Medulla oblongata (tissue), 1 donor: ENCODE data around the gene GRIP1.
A peak's percentile ranks its signal among the peaks of the same experiment; 100 is the strongest.

ENCODE experiments used
- DNase-seq: peaks from one replicate; pipeline ENCODE4 v3.0.0-alpha.2; 2015; ENCODE audit errors: extremely low spot score

Gene GRIP1

GRCh38 chr12:66456612-66457011 is 222.3 kb downstream of the GRIP1 start:
- DNase-seq = no peak

DNA sequence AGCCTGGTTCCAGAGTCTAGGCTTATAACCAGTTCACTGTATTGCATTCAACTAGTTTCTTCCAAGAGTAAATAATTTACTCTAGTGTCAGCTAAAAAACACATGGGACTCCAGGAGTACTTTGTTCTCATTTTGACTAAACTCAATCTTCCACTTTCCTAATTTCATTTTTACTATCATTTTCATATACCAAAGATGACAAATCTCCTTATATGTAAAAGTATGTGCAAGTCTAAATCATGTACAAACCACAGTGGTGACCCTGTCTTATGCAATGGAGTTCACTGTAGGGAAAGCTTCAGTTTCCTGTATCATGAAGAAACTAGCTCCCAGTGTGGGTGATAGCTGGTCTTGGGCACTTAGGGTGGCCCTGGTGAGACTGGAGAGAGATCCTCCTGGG is 225.0 kb downstream of the GRIP1 start:
- DNase-seq = no peak

- DNase-seq = no peak
Observed at GRCh38 chr12:66453120-66453519, 225.8 kb downstream of the GRIP1 start.

DNA sequence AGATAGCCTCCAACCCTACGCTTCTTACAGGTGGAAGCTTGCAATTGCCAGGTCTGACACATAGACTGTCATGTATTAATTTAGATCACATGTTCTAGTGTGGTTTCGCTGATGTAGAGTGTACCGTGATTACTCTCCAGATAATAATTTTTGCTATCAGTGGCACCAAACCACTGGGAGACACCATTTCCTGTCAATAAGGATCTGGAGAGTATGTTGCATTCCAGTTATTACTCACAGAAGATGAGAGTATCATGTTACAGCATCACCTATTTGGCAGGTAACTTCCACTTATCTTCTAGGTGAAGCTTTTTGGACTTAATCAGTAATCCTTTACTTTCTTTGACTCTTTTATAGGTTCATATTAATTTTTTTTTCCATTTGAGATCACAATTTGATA is 229.3 kb downstream of the GRIP1 start:
- DNase-seq = no peak

GRCh38 chr12:66447643-66448042 is 231.2 kb downstream of the GRIP1 start:
- DNase-seq = no peak

GRCh38 chr12:66446276-66446675 is 232.6 kb downstream of the GRIP1 start:
- DNase-seq = no peak

- DNase-seq = no peak
Observed at GRCh38 chr12:66441905-66442559, 236.8 kb downstream of the GRIP1 start.

DNA sequence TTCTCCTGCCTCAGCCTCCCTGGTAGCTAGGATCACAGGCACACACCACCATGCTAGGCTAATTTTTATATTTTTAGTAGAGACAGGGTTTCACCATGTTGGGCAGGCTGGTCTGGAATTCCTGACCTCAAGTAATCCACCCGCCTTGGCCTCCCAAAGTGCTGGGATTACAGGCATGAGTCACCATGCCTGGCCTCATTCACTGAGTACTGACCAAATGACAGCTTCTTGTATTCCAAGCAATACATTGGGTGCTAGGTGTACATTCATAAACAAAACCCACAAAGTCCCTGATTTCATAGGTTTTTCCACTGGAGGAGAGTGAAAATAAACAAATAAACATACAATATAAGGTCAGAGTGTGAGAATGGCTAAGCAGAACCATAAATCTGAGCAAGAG is 240.3 kb downstream of the GRIP1 start:
- no peak for DNase-seq

DNA sequence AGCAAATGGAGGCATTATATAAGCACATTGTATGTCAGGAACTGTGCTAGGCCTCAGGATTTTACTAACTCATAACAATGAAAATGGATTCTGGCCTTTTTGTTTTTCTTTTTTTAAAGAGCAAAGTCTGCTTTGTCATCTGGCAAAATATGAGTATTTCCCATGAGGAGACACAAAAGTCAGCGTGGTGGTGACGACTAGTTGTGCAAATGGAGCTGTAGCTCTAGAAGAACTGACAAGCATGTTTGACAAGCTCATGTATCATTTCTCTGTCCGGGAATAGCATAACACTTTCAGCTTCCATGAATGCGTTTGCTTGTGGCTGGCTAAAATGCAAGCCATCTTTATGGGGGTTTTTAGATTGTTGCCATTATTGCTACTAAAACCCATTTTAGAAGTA is 248.8 kb downstream of the GRIP1 start:
- DNase-seq = no peak

- DNase-seq = no peak
Observed at GRCh38 chr12:66428870-66429269, 250.0 kb downstream of the GRIP1 start.

- DNase-seq = peak; percentile 49
Observed at GRCh38 chr12:66428261-66428660, 250.6 kb downstream of the GRIP1 start.

DNA sequence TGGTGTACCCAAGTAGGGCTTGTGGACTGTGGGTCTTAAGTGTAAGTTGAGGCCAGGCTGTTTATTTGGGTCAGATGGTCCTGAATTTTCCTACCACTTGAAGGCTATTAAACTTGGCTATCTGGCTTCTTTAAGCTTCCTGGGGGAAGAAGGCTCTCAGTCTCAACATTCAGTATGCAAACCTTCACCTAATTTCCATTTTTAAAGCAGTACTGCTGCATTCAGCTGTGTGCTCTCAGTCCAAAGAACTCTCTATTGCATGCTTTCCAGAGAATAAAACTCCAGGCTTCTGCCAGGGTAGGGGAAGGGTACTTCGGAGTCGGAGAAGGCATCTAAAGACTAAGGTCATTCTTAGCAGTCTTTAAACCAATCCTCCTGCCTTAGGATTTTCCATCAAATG is 252.2 kb downstream of the GRIP1 start:
- no peak for DNase-seq

GRCh38 chr12:66423266-66423665 is 255.6 kb downstream of the GRIP1 start:
- DNase-seq = no peak

DNA sequence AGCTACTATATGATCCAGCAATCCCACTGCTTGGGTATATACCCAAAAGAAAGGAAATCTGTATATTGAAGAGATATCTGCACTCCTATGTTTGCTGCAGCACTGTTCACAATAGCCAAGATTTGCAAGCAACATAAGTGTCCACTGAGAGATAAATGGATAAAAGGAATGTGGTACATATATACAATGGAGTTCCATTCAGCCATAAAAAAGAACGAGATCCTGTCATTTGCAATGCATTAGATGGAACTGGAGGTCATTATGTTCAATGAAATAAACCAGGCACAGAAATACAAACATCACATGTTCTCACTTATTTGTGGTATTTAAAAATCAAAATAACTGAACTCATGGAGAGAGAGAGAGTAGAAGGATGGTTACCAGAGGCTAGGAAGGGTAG is 260.0 kb downstream of the GRIP1 start:
- no peak for DNase-seq

GRCh38 chr12:66417217-66417616 is 261.7 kb downstream of the GRIP1 start:
- DNase-seq = no peak

- peak; percentile 59 for DNase-seq
Observed at GRCh38 chr12:66409195-66409871, 269.5 kb downstream of the GRIP1 start.

- no peak for DNase-seq
Observed at GRCh38 chr12:66405395-66405794, 273.5 kb downstream of the GRIP1 start.

DNA sequence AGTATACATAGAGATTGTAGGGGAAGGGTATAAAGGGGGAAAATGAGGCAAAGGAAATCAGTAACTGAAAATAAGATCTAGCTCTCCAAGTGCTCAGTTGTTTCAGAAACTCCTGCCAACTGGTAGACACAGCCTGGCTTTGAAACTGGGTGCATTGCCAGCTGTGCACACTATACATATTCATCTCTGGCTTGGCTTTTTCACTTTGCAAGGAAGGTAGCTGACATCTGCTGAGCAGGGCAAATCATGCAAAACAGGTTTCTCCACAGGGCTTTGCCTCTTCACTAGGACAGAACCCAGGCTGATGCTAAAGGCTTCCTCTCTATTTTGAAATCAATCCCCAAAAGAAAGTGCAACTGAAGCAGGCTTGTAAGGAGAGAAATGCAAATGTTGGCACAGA is 275.1 kb downstream of the GRIP1 start:
- DNase-seq = peak; percentile 58

- DNase-seq = no peak
Observed at GRCh38 chr12:66399911-66400306, 279.0 kb downstream of the GRIP1 start.

- no peak for DNase-seq
Observed at GRCh38 chr12:66398931-66399910, 279.7 kb downstream of the GRIP1 start.

DNA sequence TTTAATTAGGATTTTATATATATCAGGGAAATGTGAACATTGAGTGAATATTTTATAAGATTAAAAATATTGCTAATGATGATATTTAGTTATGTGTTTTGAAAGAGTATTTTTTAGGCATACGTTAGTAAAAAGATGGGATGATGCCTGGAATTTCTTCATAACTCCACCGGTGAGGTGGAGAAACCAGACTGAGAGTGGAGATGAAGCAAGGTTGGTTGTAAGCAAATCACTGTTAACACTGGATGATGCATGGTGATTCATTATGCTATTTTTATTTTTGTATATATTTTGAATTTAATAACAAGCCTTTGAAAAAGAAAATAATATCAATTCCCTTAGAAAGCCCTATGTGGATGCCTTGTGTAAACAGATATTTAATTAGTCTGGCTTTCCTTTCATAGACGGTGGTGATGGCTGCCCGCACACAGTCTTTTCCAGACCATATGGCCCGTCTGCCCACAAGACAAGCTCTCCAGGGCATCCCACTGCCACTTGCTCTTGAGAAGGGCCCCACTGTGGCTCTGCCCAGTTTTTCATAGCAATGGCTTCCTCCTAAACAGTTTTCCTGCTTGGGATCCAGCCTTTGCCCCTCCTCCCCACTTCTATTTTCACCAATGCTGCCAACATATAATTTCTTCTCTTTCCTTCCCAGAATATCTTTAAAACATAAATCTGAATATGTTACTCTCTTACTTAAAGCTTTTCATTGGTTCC is 281.1 kb downstream of the GRIP1 start:
- DNase-seq = no peak

- DNase-seq = no peak
Observed at GRCh38 chr12:66393890-66394289, 285.0 kb downstream of the GRIP1 start.
